K562 (cell line): ENCODE data around the gene OR6B2. TPM values are rescaled to one million over a fixed set of nuclear protein-coding genes. Genes with fewer than 3 reads are reported as not detected.

Experiments used
- ATAC-seq: fragments of 200-7000 bp; cut with Tn5 transposase; 3 replicates; pipeline ENCODE4 v1.9.1; 2020; ENCODE audit warnings: moderate library complexity
- BruUV-seq: library from RNA; stranded (reverse); fragments of 400-500 nt; replicated peaks from 2 replicates; lab custom pipeline; 2021; lab: Mats Ljungman, UMichigan
- CTCF ChIA-PET: fragments of 300-600 bp; formaldehyde crosslinking; extraction: SDS; loops from one replicate; lab custom pipeline; 2021; ENCODE audit warnings: low intra/inter-chr PET ratio; lab: Yijun Ruan, JAX
- POLR2A ChIA-PET: fragments of 300-600, 350-650 bp; sonication (Branson Sonifier 250); formaldehyde crosslinking; extraction: SDS; loops from one replicate; lab custom pipeline; 2021; ENCODE audit warnings: antibody characterized with exemption, inconsistent platforms; lab: Yijun Ruan, JAX
- DNase-seq, 4 experiments: peaks; one replicate each; pipeline versions ENCODE4 v3.0.0 to v3.0.0-alpha.2; 2011 to 2018; ENCODE audit warnings: low spot score in 3 of 4, mixed read lengths in 3 of 4; ENCODE audit errors: extremely low read depth in 1 of 4
- FAIRE-seq: peaks from 2 replicates; lab custom pipeline; 2011; peaks lifted over from hg19 to GRCh38; lab: Jason Lieb, UNC
- H2AFZ ChIP-seq: 2 replicates; pipeline ENCODE4 v1.6.0; 2011; ENCODE audit warnings: low read depth, low read length, control low read depth, inconsistent platforms
- H3K27ac ChIP-seq: fragments of 200-600 bp; 3 replicates; pipeline ENCODE4 v1.8.0; 2011; ENCODE audit warnings: low read depth, mild to moderate bottlenecking, control low read depth, inconsistent platforms, low read length, moderate library complexity, mixed read lengths; ENCODE audit errors: extremely low read depth
- H3K27me3 ChIP-seq, 2 experiments: fragments of 300-600 bp in 1 of 2; 2 replicates in 1 of 2; 3 replicates in 1 of 2; pipeline versions ENCODE4 v1.6.0 to v1.8.0; 2011; ENCODE audit warnings: inconsistent platforms in 2 of 2, low read length in 2 of 2, mild to moderate bottlenecking in 1 of 2, mixed read lengths in 1 of 2, moderate library complexity in 1 of 2; ENCODE audit not compliant: control insufficient read depth in 2 of 2, insufficient read depth in 2 of 2
- H3K36me3 ChIP-seq: fragments of 300-600 bp; 3 replicates; pipeline ENCODE4 v1.8.0; 2011; ENCODE audit warnings: mild to moderate bottlenecking, low read length, inconsistent platforms; ENCODE audit not compliant: control insufficient read depth, insufficient read depth
- H3K4me1 ChIP-seq, 2 experiments: fragments of 200-600 bp in 1 of 2; replicated peaks in 1 of 2; 2 replicates in 1 of 2; 3 replicates in 1 of 2; pipeline versions ENCODE4 v1.5.1 to v1.8.0; 2011; ENCODE audit warnings: inconsistent platforms in 2 of 2, low read length in 2 of 2, mild to moderate bottlenecking in 1 of 2, mixed read lengths in 1 of 2, moderate library complexity in 1 of 2; ENCODE audit not compliant: control insufficient read depth in 2 of 2, insufficient read depth in 2 of 2
- H3K4me2 ChIP-seq: 2 replicates; pipeline ENCODE4 v1.6.1; 2011; ENCODE audit warnings: low read length, control low read depth, inconsistent platforms, mixed read lengths; ENCODE audit not compliant: insufficient read depth
- H3K4me3 ChIP-seq: fragments of 200-600 bp; sonication (generic), shearing (Covaris generic); 2 replicates; pipeline ENCODE4 v1.5.1; 2016; ENCODE audit warnings: control low read depth, inconsistent platforms
- H3K79me2 ChIP-seq: fragments of 200-600 bp; 3 replicates; pipeline ENCODE4 v1.8.0; 2011; ENCODE audit warnings: low read length, inconsistent platforms; ENCODE audit not compliant: control insufficient read depth, insufficient read depth
- H3K9ac ChIP-seq, 2 experiments: 2 replicates each; pipeline versions ENCODE4 v1.6.0 to v1.6.1; 2011; ENCODE audit warnings: low read depth in 2 of 2, low read length in 2 of 2, control low read depth in 1 of 2, inconsistent platforms in 1 of 2, mild to moderate bottlenecking in 1 of 2, mixed read lengths in 1 of 2; ENCODE audit not compliant: insufficient read depth in 1 of 2
- H3K9me1 ChIP-seq: one replicate; pipeline ENCODE4 v1.6.0; 2011; ENCODE audit warnings: inconsistent platforms, mild to moderate bottlenecking, low read length, moderate library complexity; ENCODE audit not compliant: control insufficient read depth, insufficient read depth
- H3K9me3 ChIP-seq: replicated peaks from 2 replicates; pipeline ENCODE4 v1.5.1; 2011; ENCODE audit warnings: low read depth, low read length, inconsistent platforms; ENCODE audit not compliant: control insufficient read depth, insufficient read depth
- H4K20me1 ChIP-seq: replicated peaks from 2 replicates; pipeline ENCODE4 v1.6.1; 2011; ENCODE audit warnings: low read length, inconsistent platforms, mixed read lengths; ENCODE audit not compliant: control insufficient read depth, insufficient read depth
- MLLT1 ChIP-seq, 2 experiments: fragments of 450-650 bp; IDR thresholded peaks; 2 replicates each; pipeline ENCODE4 v1.6.1; 2016
- PKNOX1 ChIP-seq: fragments of 450-650 bp; IDR thresholded peaks from 2 replicates; pipeline ENCODE4 v1.6.1; 2016
- WGBS: fragments of 100-300 bp; shearing (Covaris generic); methylation state at CpG from one replicate; pipeline ENCODE4 v1.1.6; 2016; ENCODE audit warnings: low coverage, mixed read lengths; ENCODE audit not compliant: insufficient coverage; ENCODE audit errors: missing lambda C conversion rate; 5-methylcytosine and 5-hydroxymethylcytosine counted together
- in situ Hi-C: fragments of 300-500 bp; cut with MboI; formaldehyde crosslinking; loops from 4 replicates; pipeline ENCODE4 v1.15.0; 2018; ENCODE audit warnings: inconsistent platforms, mixed read lengths
- intact Hi-C: fragments of 100-400 bp; cut with micrococcal nuclease; formaldehyde crosslinking; loops from 2 replicates; pipeline ENCODE4 v1.14.2; 2022
- polyA plus RNA-seq, 8 experiments: library from polyadenylated mRNA; depleted of rRNA in 4 of 8; stranded (reverse) in 5 of 8; unstranded in 3 of 8; fragments of >200 nt; fragmentation: Nextera tagmentation in 2 of 8; fragmentation: Illumina TruSeq in 1 of 8; extraction: Ambion mirVana in 2 of 8; extraction: Trizol in 1 of 8; gene quantifications; 2 replicates each; pipeline versions ENCODE4 v1.2.1 to v1.2.3, GENCODE V29; 2011 to 2014; ENCODE audit warnings: inconsistent platforms in 1 of 8, missing spikeins in 1 of 8
- total RNA-seq, 7 experiments: library from RNA; depleted of rRNA in 6 of 7; stranded (reverse); fragments of >200 nt in 6 of 7; fragmentation: Illumina TruSeq in 2 of 7; extraction: Trizol in 2 of 7; gene quantifications; 2 replicates each; pipeline versions ENCODE4 v1.2.1 to v1.2.3, GENCODE V29; 2011 to 2021; ENCODE audit warnings: low replicate concordance in 1 of 7

The OR6B2 gene
- total and polyA plus RNA-seq, 9 of the 15 experiments (the other 6 are each of a cell fraction or from before 2014, with no cell fraction given): not detected

- ChIA-PET CTCF (no interaction called here), POLR2A (no interaction called here)
- WGBS: 0% methylated on average over 8 of the region's 13 CpGs
- no peak overlapping the region for H3K4me2 ChIP-seq
- ATAC-seq (no peak), DNase-seq (no peak), FAIRE-seq (no peak)
- H3K36me3 ChIP-seq: no peaks in the 10 kb centered on the region
- H3K9me1 ChIP-seq: no peaks in the 10 kb centered on the region
- BruUV-seq: no TSS peak
- peak; percentile 49 for TF ChIP-seq PKNOX1
- no peak for TF ChIP-seq MLLT1 (IDR thresholded peaks at IDR 0.05)
- in situ Hi-C loops: loop anchor here (5.0 kb wide), 1 partner anchor 87 kb away; the partner anchor contains the start of gene OTOS
- H3K9me3 ChIP-seq: no peaks in the 10 kb centered on the region
- no peak overlapping the region for H3K27ac ChIP-seq
- no peaks in the 10 kb centered on the region for H4K20me1 ChIP-seq
- H3K27me3 ChIP-seq: peaks cover 8 to 57% of the 10 kb centered on the region in 2 experiments; a peak in 4 of 5 replicates
- no peak overlapping the region for H3K4me3 ChIP-seq
- no peak overlapping the region for H2AFZ ChIP-seq
- no peak overlapping the region for H3K9ac ChIP-seq
- H3K4me1 ChIP-seq: no peaks in the 10 kb centered on the region
- intact Hi-C loops: no loop called here
- no peaks in the 10 kb centered on the region for H3K79me2 ChIP-seq
Measured at GRCh38 chr2:240055177-240055917, 25.1 kb upstream of the OR6B2 start.
